ENCODE results near the gene CERK.

Gene CERK

GRCh38 chr22:46725096-46725495 lies 13.0 kb downstream of the CERK start:
- no peaks in the 10 kb centered on the region for H3K36me3 ChIP-seq (ENCODE audit: control insufficient read depth, insufficient read depth, low read length)
- no peak overlapping the region for H3K4me2 ChIP-seq (ENCODE audit: low read length)
- H3K56ac ChIP-seq (ENCODE audit: low read length) = no peak overlapping the region
- no peak for DNase-seq
- WGBS (ENCODE audit: extremely low coverage, insufficient coverage, low lambda C conversion rate) = no CpG with 5 or more reads among the region's 18 CpGs
- H2AK5ac ChIP-seq (ENCODE audit: low read length) = no peak overlapping the region
- H3K4me3 ChIP-seq (ENCODE audit: low read length) = no peak overlapping the region
- H3K18ac ChIP-seq (ENCODE audit: low read length) = no peak overlapping the region
- H3K4ac ChIP-seq (ENCODE audit: low read depth, low read length) = no peak overlapping the region
- peaks cover 2% of the 10 kb centered on the region for H3K79me2 ChIP-seq (ENCODE audit: control insufficient read depth, insufficient read depth, low read length)
- no peak overlapping the region for H2BK120ac ChIP-seq (ENCODE audit: low read depth, low read length)
- no peaks in the 10 kb centered on the region for H3K27me3 ChIP-seq (ENCODE audit: insufficient read depth, low read length, poor library complexity)
- no peak overlapping the region for H3K9ac ChIP-seq (ENCODE audit: low read length)
- no peak overlapping the region for H2BK15ac ChIP-seq (replicated peaks; ENCODE audit: low read depth)
- H3K4me1 ChIP-seq (ENCODE audit: control insufficient read depth, low read depth, low read length) = no peaks in the 10 kb centered on the region
- no peak overlapping the region for H2BK5ac ChIP-seq (ENCODE audit: low read length)
- no peak overlapping the region for H4K5ac ChIP-seq (ENCODE audit: low read length)
- peaks cover 11% of the 10 kb centered on the region for H3K79me1 ChIP-seq (ENCODE audit: low read length)
- no peak overlapping the region for H3K27ac ChIP-seq (ENCODE audit: low read depth, low read length)
- no peak overlapping the region for H3K23ac ChIP-seq (ENCODE audit: low read length)
- H4K8ac ChIP-seq (ENCODE audit: low read depth, low read length) = no peak overlapping the region

GRCh38 chr22:46723882-46724281 lies 14.2 kb downstream of the CERK start:
- DNase-seq = no peak
- Histone ChIP-seq H3K79me1 (ENCODE audit: low read length) (peaks cover 11% of the 10 kb centered on the region), H2AK5ac (ENCODE audit: low read length) (no peak overlapping the region), H3K36me3 (ENCODE audit: control insufficient read depth, insufficient read depth, low read length) (peaks cover 4% of the 10 kb centered on the region), H4K5ac (ENCODE audit: low read length) (no peak overlapping the region), H3K27ac (ENCODE audit: low read depth, low read length) (no peak overlapping the region), H2BK15ac (replicated peaks; ENCODE audit: low read depth) (no peak overlapping the region), H4K8ac (ENCODE audit: low read depth, low read length) (no peak overlapping the region), H3K56ac (ENCODE audit: low read length) (no peak overlapping the region), H2BK5ac (ENCODE audit: low read length) (no peak overlapping the region), H3K4me1 (ENCODE audit: control insufficient read depth, low read depth, low read length) (no peaks in the 10 kb centered on the region), H3K4ac (ENCODE audit: low read depth, low read length) (no peak overlapping the region), H3K9ac (ENCODE audit: low read length) (no peak overlapping the region), H3K27me3 (ENCODE audit: insufficient read depth, low read length, poor library complexity) (no peaks in the 10 kb centered on the region), H3K4me2 (ENCODE audit: low read length) (no peak overlapping the region), H3K23ac (ENCODE audit: low read length) (no peak overlapping the region), H3K18ac (ENCODE audit: low read length) (no peak overlapping the region), H3K79me2 (ENCODE audit: control insufficient read depth, insufficient read depth, low read length) (peaks cover 2% of the 10 kb centered on the region), H3K4me3 (ENCODE audit: low read length) (no peak overlapping the region), H2BK120ac (ENCODE audit: low read depth, low read length) (no peak overlapping the region)
- WGBS (ENCODE audit: extremely low coverage, insufficient coverage, low lambda C conversion rate) = no CpG with 5 or more reads among the region's 9 CpGs

GRCh38 chr22:46721501-46722085 lies 16.5 kb downstream of the CERK start:
- no peak overlapping the region for H2AK5ac ChIP-seq (ENCODE audit: low read length)
- H3K27me3 ChIP-seq (ENCODE audit: insufficient read depth, low read length, poor library complexity) = no peaks in the 10 kb centered on the region
- no peaks in the 10 kb centered on the region for H3K79me2 ChIP-seq (ENCODE audit: control insufficient read depth, insufficient read depth, low read length)
- peaks cover 8% of the 10 kb centered on the region for H3K36me3 ChIP-seq (ENCODE audit: control insufficient read depth, insufficient read depth, low read length)
- no peak overlapping the region for H3K18ac ChIP-seq (ENCODE audit: low read length)
- peaks cover 3% of the 10 kb centered on the region for H3K79me1 ChIP-seq (ENCODE audit: low read length)
- H2BK120ac ChIP-seq (ENCODE audit: low read depth, low read length) = no peak overlapping the region
- H4K8ac ChIP-seq (ENCODE audit: low read depth, low read length) = no peak overlapping the region
- H3K27ac ChIP-seq (ENCODE audit: low read depth, low read length) = no peak overlapping the region
- no peak overlapping the region for H4K5ac ChIP-seq (ENCODE audit: low read length)
- H3K4me1 ChIP-seq (ENCODE audit: control insufficient read depth, low read depth, low read length) = no peaks in the 10 kb centered on the region
- no CpG with 5 or more reads among the region's 16 CpGs for WGBS (ENCODE audit: extremely low coverage, insufficient coverage, low lambda C conversion rate)
- no peak overlapping the region for H3K56ac ChIP-seq (ENCODE audit: low read length)
- no peak overlapping the region for H3K4ac ChIP-seq (ENCODE audit: low read depth, low read length)
- H3K4me3 ChIP-seq (ENCODE audit: low read length) = no peak overlapping the region
- H3K4me2 ChIP-seq (ENCODE audit: low read length) = no peak overlapping the region
- no peak overlapping the region for H3K9ac ChIP-seq (ENCODE audit: low read length)
- H3K23ac ChIP-seq (ENCODE audit: low read length) = no peak overlapping the region
- DNase-seq = no peak
- no peak overlapping the region for H2BK5ac ChIP-seq (ENCODE audit: low read length)
- H2BK15ac ChIP-seq (replicated peaks; ENCODE audit: low read depth) = no peak overlapping the region

- no peaks in the 10 kb centered on the region for H3K27me3 ChIP-seq (ENCODE audit: insufficient read depth, low read length, poor library complexity)
- H4K5ac ChIP-seq (ENCODE audit: low read length) = no peak overlapping the region
- peaks cover under 1% of the 10 kb centered on the region for H3K79me1 ChIP-seq (ENCODE audit: low read length)
- no peaks in the 10 kb centered on the region for H3K4me1 ChIP-seq (ENCODE audit: control insufficient read depth, low read depth, low read length)
- no peak overlapping the region for H3K9ac ChIP-seq (ENCODE audit: low read length)
- peaks cover 8% of the 10 kb centered on the region for H3K36me3 ChIP-seq (ENCODE audit: control insufficient read depth, insufficient read depth, low read length)
- H3K23ac ChIP-seq (ENCODE audit: low read length) = no peak overlapping the region
- DNase-seq = no peak
- H2BK15ac ChIP-seq (replicated peaks; ENCODE audit: low read depth) = no peak overlapping the region
- H3K4me2 ChIP-seq (ENCODE audit: low read length) = no peak overlapping the region
- H3K4ac ChIP-seq (ENCODE audit: low read depth, low read length) = no peak overlapping the region
- no peak overlapping the region for H3K4me3 ChIP-seq (ENCODE audit: low read length)
- H2BK120ac ChIP-seq (ENCODE audit: low read depth, low read length) = no peak overlapping the region
- H4K8ac ChIP-seq (ENCODE audit: low read depth, low read length) = no peak overlapping the region
- H3K56ac ChIP-seq (ENCODE audit: low read length) = no peak overlapping the region
- no CpG with 5 or more reads among the region's 11 CpGs for WGBS (ENCODE audit: extremely low coverage, insufficient coverage, low lambda C conversion rate)
- no peak overlapping the region for H2BK5ac ChIP-seq (ENCODE audit: low read length)
- H2AK5ac ChIP-seq (ENCODE audit: low read length) = no peak overlapping the region
- H3K79me2 ChIP-seq (ENCODE audit: control insufficient read depth, insufficient read depth, low read length) = no peaks in the 10 kb centered on the region
- H3K18ac ChIP-seq (ENCODE audit: low read length) = no peak overlapping the region
- H3K27ac ChIP-seq (ENCODE audit: low read depth, low read length) = no peak overlapping the region
Observed at GRCh38 chr22:46719921-46720320, 18.1 kb downstream of the CERK start.

- no CpG with 5 or more reads among the region's 4 CpGs for WGBS (ENCODE audit: extremely low coverage, insufficient coverage, low lambda C conversion rate)
- Histone ChIP-seq H3K56ac (ENCODE audit: low read length) (no peak overlapping the region), H2AK5ac (ENCODE audit: low read length) (no peak overlapping the region), H3K4me3 (ENCODE audit: low read length) (no peak overlapping the region), H3K4me2 (ENCODE audit: low read length) (no peak overlapping the region), H3K18ac (ENCODE audit: low read length) (no peak overlapping the region), H3K27ac (ENCODE audit: low read depth, low read length) (no peak overlapping the region), H3K79me2 (ENCODE audit: control insufficient read depth, insufficient read depth, low read length) (no peaks in the 10 kb centered on the region), H3K4ac (ENCODE audit: low read depth, low read length) (no peak overlapping the region), H2BK5ac (ENCODE audit: low read length) (no peak overlapping the region), H2BK120ac (ENCODE audit: low read depth, low read length) (no peak overlapping the region), H3K23ac (ENCODE audit: low read length) (no peak overlapping the region), H4K8ac (ENCODE audit: low read depth, low read length) (no peak overlapping the region), H4K5ac (ENCODE audit: low read length) (no peak overlapping the region), H3K4me1 (ENCODE audit: control insufficient read depth, low read depth, low read length) (no peaks in the 10 kb centered on the region), H3K79me1 (ENCODE audit: low read length) (no peaks in the 10 kb centered on the region), H3K27me3 (ENCODE audit: insufficient read depth, low read length, poor library complexity) (no peaks in the 10 kb centered on the region), H2BK15ac (replicated peaks; ENCODE audit: low read depth) (no peak overlapping the region), H3K36me3 (ENCODE audit: control insufficient read depth, insufficient read depth, low read length) (peaks cover 3% of the 10 kb centered on the region), H3K9ac (ENCODE audit: low read length) (no peak overlapping the region)
- DNase-seq = no peak
Observed at GRCh38 chr22:46714550-46714949, 23.5 kb downstream of the CERK start.

- Histone ChIP-seq H3K79me1 (ENCODE audit: low read length) (no peaks in the 10 kb centered on the region), H2BK15ac (replicated peaks; ENCODE audit: low read depth) (no peak overlapping the region), H3K4me2 (ENCODE audit: low read length) (no peak overlapping the region), H3K4me1 (ENCODE audit: control insufficient read depth, low read depth, low read length) (no peaks in the 10 kb centered on the region), H3K23ac (ENCODE audit: low read length) (no peak overlapping the region), H3K27me3 (ENCODE audit: insufficient read depth, low read length, poor library complexity) (no peaks in the 10 kb centered on the region), H2BK5ac (ENCODE audit: low read length) (no peak overlapping the region), H3K56ac (ENCODE audit: low read length) (no peak overlapping the region), H3K18ac (ENCODE audit: low read length) (no peak overlapping the region), H2BK120ac (ENCODE audit: low read depth, low read length) (no peak overlapping the region), H4K8ac (ENCODE audit: low read depth, low read length) (no peak overlapping the region), H3K36me3 (ENCODE audit: control insufficient read depth, insufficient read depth, low read length) (peaks cover 1% of the 10 kb centered on the region), H4K5ac (ENCODE audit: low read length) (no peak overlapping the region), H3K4me3 (ENCODE audit: low read length) (no peak overlapping the region), H3K79me2 (ENCODE audit: control insufficient read depth, insufficient read depth, low read length) (no peaks in the 10 kb centered on the region), H3K9ac (ENCODE audit: low read length) (no peak overlapping the region), H3K4ac (ENCODE audit: low read depth, low read length) (no peak overlapping the region), H2AK5ac (ENCODE audit: low read length) (no peak overlapping the region), H3K27ac (ENCODE audit: low read depth, low read length) (no peak overlapping the region)
- DNase-seq = no peak
- no CpG with 5 or more reads among the region's 8 CpGs for WGBS (ENCODE audit: extremely low coverage, insufficient coverage, low lambda C conversion rate)
Observed at GRCh38 chr22:46712288-46712687, 25.8 kb downstream of the CERK start.
